Astrocyte (in vitro differentiated cells and primary cell): ENCODE measurements around the gene MMP24OS. TPM values are rescaled to one million over a fixed set of nuclear protein-coding genes. Genes with fewer than 3 reads are reported as not detected.
"Not testable (repeated sequence)": the region's sequence is repeated elsewhere in the genome, so short reads cannot be mapped to it uniquely, and the experiment has no call there.

Experiments used
- DNase-seq: peaks from one replicate; pipeline ENCODE4 v3.0.0-alpha.2; 2010; ENCODE audit warnings: low read depth
- FAIRE-seq: peaks from 2 replicates; lab custom pipeline; 2011; peaks lifted over from hg19 to GRCh38; lab: Jason Lieb, UNC
- H2AFZ ChIP-seq: 2 replicates; pipeline ENCODE4 v1.6.0; 2012; ENCODE audit warnings: low read depth, low read length, inconsistent platforms
- H3K27ac ChIP-seq: 2 replicates; pipeline ENCODE4 v1.5.1; 2011; ENCODE audit warnings: low read depth, low read length, inconsistent platforms
- H3K27me3 ChIP-seq: 2 replicates; pipeline ENCODE4 v1.6.0; 2011; ENCODE audit warnings: low read length, inconsistent platforms; ENCODE audit not compliant: insufficient read depth
- H3K36me3 ChIP-seq: 2 replicates; pipeline ENCODE4 v1.5.1; 2011; ENCODE audit warnings: low read length, inconsistent platforms; ENCODE audit not compliant: insufficient read depth
- H3K4me1 ChIP-seq: 2 replicates; pipeline ENCODE4 v1.5.1; 2011; ENCODE audit warnings: low read length, inconsistent platforms; ENCODE audit not compliant: insufficient read depth
- H3K4me2 ChIP-seq: 2 replicates; pipeline ENCODE4 v1.6.0; 2012; ENCODE audit warnings: low read length, inconsistent platforms
- H3K4me3 ChIP-seq: 2 replicates; pipeline ENCODE4 v1.5.1; 2011; ENCODE audit warnings: low read depth, mild to moderate bottlenecking, low read length, inconsistent platforms; ENCODE audit not compliant: insufficient read depth
- H3K79me2 ChIP-seq: 2 replicates; pipeline ENCODE4 v1.6.0; 2012; ENCODE audit warnings: mild to moderate bottlenecking, low read length, inconsistent platforms; ENCODE audit not compliant: insufficient read depth
- H3K9ac ChIP-seq: 2 replicates; pipeline ENCODE4 v1.6.0; 2012; ENCODE audit warnings: mild to moderate bottlenecking, low read length, inconsistent platforms
- H3K9me3 ChIP-seq: 2 replicates; pipeline ENCODE4 v1.5.1; 2012; ENCODE audit warnings: low read depth, mild to moderate bottlenecking, low read length, inconsistent platforms; ENCODE audit not compliant: insufficient read depth
- H4K20me1 ChIP-seq: 2 replicates; pipeline ENCODE4 v1.6.0; 2012; ENCODE audit warnings: low read length, inconsistent platforms; ENCODE audit not compliant: insufficient read depth
- H3K27ac Mint-ChIP-seq: one replicate; pipeline ENCODE4 v1.8.0; 2021; ENCODE audit warnings: mild to moderate bottlenecking, mixed read lengths; ENCODE audit not compliant: unreplicated experiment
- H3K27me3 Mint-ChIP-seq: one replicate; pipeline ENCODE4 v1.8.0; 2021; ENCODE audit warnings: low read depth, mixed read lengths; ENCODE audit not compliant: unreplicated experiment
- H3K36me3 Mint-ChIP-seq: one replicate; pipeline ENCODE4 v1.8.0; 2021; ENCODE audit warnings: low read depth, mixed read lengths; ENCODE audit not compliant: unreplicated experiment
- H3K4me1 Mint-ChIP-seq: one replicate; pipeline ENCODE4 v1.8.0; 2021; ENCODE audit warnings: low read depth, mixed read lengths; ENCODE audit not compliant: unreplicated experiment
- H3K4me3 Mint-ChIP-seq: one replicate; pipeline ENCODE4 v1.8.0; 2021; ENCODE audit warnings: mild to moderate bottlenecking, moderate library complexity, mixed read lengths; ENCODE audit not compliant: unreplicated experiment
- H3K9me3 Mint-ChIP-seq: one replicate; pipeline ENCODE4 v1.8.0; 2021; ENCODE audit warnings: mild to moderate bottlenecking, mixed read lengths; ENCODE audit not compliant: unreplicated experiment
- CTCF ChIP-seq: IDR thresholded peaks from 2 replicates; pipeline ENCODE4 v1.5.1; 2011; ENCODE audit warnings: low read depth, mild to moderate bottlenecking, inconsistent platforms, low read length, moderate library complexity; ENCODE audit not compliant: insufficient read depth
- EZH2 ChIP-seq: IDR thresholded peaks from 2 replicates; pipeline ENCODE4 v1.6.1; 2012; ENCODE audit warnings: mild to moderate bottlenecking, low read length, inconsistent platforms; ENCODE audit not compliant: insufficient read depth
- total RNA-seq: library from RNA; stranded (reverse); gene quantifications from 2 replicates; pipeline ENCODE4 v1.2.1, GENCODE V29; 2021

The MMP24OS gene
- total RNA-seq, 1 donor from 2014 or later, result 86.5 TPM

DNA sequence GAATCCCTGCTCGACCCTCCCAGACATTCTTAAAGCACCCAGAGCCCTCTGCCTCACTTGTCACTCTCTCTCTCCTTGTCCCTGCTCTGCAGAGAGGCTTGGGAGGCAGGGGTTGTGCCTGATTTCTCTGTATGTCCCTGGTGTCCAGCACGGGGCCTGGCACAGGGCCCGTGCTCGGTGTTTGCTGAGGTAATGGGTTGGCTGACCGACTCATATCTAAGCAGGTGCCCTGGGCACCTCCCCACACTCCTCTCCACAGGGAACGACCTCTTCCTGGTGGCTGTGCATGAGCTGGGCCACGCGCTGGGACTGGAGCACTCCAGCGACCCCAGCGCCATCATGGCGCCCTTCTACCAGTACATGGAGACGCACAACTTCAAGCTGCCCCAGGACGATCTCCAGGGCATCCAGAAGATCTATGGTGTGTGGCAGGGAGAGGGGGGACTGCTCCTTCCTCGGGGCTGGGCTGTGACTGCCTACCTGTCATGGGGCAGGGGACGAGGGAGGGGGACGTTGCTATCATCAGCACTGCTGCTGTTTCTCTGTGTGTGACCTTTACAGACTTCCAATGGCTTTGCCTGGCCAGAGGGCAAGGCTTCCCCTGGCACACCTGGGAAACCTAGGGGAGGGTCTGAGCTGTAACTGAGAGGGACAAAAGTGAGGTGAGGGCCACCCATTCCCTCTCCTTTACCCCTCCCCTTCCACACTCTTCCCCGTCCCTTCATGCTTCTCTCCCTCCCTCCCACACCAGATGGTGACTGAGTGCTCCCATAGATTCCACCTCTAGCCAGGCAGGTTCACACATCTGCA lies 14.2 kb downstream of the MMP24OS start:
- no peak for DNase-seq
- Histone ChIP-seq H2AFZ (no peak overlapping the region), H3K4me3 (no peak overlapping the region), H3K79me2 (no peaks in the 10 kb centered on the region), H3K9ac (peak overlapping the region; percentile 57), H3K4me1 (peaks cover 12% of the 10 kb centered on the region), H3K4me2 (peak overlapping the region; percentile 72), H4K20me1 (no peaks in the 10 kb centered on the region), H3K36me3 (no peaks in the 10 kb centered on the region), H3K27ac (peak overlapping the region; percentile 56), H3K9me3 (no peaks in the 10 kb centered on the region), H3K27me3 (no peaks in the 10 kb centered on the region)
- Mint-ChIP-seq H3K9me3 (no peaks in the 10 kb centered on the region), H3K36me3 (peaks cover 9% of the 10 kb centered on the region), H3K4me1 (peaks cover 21% of the 10 kb centered on the region), H3K4me3 (peak overlapping the region; percentile 68), H3K27ac (peak overlapping the region; percentile 95), H3K27me3 (no peaks in the 10 kb centered on the region)
- FAIRE-seq, result no peak
- no peak for TF ChIP-seq CTCF
- TF ChIP-seq EZH2, result no peak

DNA sequence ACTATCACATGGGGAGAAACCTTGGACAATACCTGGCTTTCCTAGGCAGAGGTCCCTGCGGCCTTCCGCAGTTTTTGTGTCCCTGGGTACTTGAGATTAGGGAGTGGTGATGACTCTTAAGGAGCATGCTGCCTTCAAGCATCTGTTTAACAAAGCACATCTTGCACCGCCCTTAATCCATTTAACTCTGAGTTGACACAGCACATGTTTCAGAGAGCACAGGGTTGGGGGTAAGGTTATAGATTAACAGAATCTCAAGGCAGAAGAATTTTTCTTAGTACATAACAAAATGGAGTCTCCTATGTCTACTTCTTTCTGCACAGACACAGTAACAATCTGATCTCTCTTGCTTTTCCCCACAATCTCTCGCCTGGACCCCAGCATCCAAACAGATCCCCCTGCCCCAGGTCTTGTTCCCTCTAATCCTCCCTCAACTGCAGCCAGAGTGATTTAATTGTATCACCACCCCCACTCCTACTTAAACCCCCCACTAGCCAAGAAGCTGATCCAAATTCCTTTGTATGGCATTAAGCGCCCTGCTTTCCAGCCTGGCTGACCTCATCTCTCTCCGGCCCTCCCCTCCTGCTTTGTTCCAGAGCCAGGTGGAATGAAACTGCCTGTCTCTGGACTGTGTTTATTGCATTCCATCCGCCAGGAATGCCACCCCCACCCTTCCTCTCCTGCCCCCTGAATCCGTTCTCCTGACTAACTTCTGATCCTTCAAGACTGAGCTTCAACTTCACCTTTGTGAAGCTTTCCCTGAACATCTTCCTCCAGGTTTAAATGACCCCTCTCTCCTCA lies 15.0 kb downstream of the MMP24OS start:
- H3K4me2 ChIP-seq, result peak overlapping the region; percentile 72
- peak overlapping the region; percentile 57 for H3K9ac ChIP-seq
- H3K9me3 ChIP-seq, H3K4me3 ChIP-seq, H3K36me3 Mint-ChIP-seq, H3K9me3 Mint-ChIP-seq, H3K36me3 ChIP-seq, H3K79me2 ChIP-seq, H4K20me1 ChIP-seq, FAIRE-seq, H2AFZ ChIP-seq, H3K27me3 ChIP-seq, H3K27me3 Mint-ChIP-seq: not testable (repeated sequence)
- peak; percentile 75 for DNase-seq
- Mint-ChIP-seq H3K4me1 (peaks cover 21% of the 10 kb centered on the region), H3K27ac (peak overlapping the region; percentile 95), H3K4me3 (peak overlapping the region; percentile 54)
- H3K27ac ChIP-seq, result peak overlapping the region; percentile 56
- H3K4me1 ChIP-seq, result peaks cover 15% of the 10 kb centered on the region

- Mint-ChIP-seq H3K27ac (peak overlapping the region; percentile 84), H3K4me1 (peaks cover 19% of the 10 kb centered on the region)
- H3K9me3 Mint-ChIP-seq, H3K4me2 ChIP-seq, H3K27me3 Mint-ChIP-seq, FAIRE-seq, H3K27me3 ChIP-seq, H3K4me3 Mint-ChIP-seq, H3K9ac ChIP-seq, H3K79me2 ChIP-seq, H4K20me1 ChIP-seq, H3K27ac ChIP-seq, H2AFZ ChIP-seq, H3K36me3 ChIP-seq, H3K36me3 Mint-ChIP-seq, H3K9me3 ChIP-seq, DNase-seq, H3K4me3 ChIP-seq: not testable (repeated sequence)
- H3K4me1 ChIP-seq, result peaks cover 21% of the 10 kb centered on the region
Observed at GRCh38 chr20:35262321-35262720, 15.6 kb downstream of the MMP24OS start.
